IMR-90 (cell line): ENCODE measurements around the gene KLHL28. TPM values are rescaled to one million over a fixed set of nuclear protein-coding genes. Genes with fewer than 3 reads are reported as not detected.

Experiments used
- ATAC-seq: fragments of 200-7000 bp; cut with Tn5 transposase; 2 replicates; pipeline ENCODE4 v1.9.1; 2020; ENCODE audit warnings: low read depth, mild to moderate bottlenecking, moderate library complexity
- BruUV-seq: library from RNA; stranded (reverse); fragments of 400-500 nt; replicated peaks from 2 replicates; lab custom pipeline; 2021; lab: Mats Ljungman, UMichigan
- CTCF ChIA-PET: fragments of 300-600 bp; formaldehyde crosslinking; extraction: SDS; loops from one replicate; lab custom pipeline; 2021; ENCODE audit warnings: antibody characterized with exemption; lab: Yijun Ruan, JAX
- POLR2A ChIA-PET: fragments of 300-600 bp; sonication (Branson Sonifier 250); formaldehyde crosslinking; loops from one replicate; lab custom pipeline; 2022; ENCODE audit warnings: antibody characterized with exemption; ENCODE audit not compliant: unreplicated experiment; lab: Charles Lee
- DNase-seq: peaks from one replicate; pipeline ENCODE4 v3.0.0; 2013
- H2AFZ ChIP-seq: replicated peaks from 2 replicates; pipeline ENCODE3; 2013; ENCODE audit warnings: low read length, mild to moderate bottlenecking; ENCODE audit not compliant: poor library complexity
- H2AK5ac ChIP-seq: 2 replicates; pipeline ENCODE4 v1.6.1; 2013; ENCODE audit warnings: low read depth, low read length, inconsistent platforms
- H2AK9ac ChIP-seq: replicated peaks from 2 replicates; pipeline ENCODE3; 2013; ENCODE audit warnings: mild to moderate bottlenecking, low read depth, low read length, moderate library complexity; ENCODE audit not compliant: poor library complexity
- H2BK120ac ChIP-seq: 2 replicates; pipeline ENCODE4 v1.6.1; 2013; ENCODE audit warnings: low read depth, low read length, inconsistent platforms
- H2BK15ac ChIP-seq: 3 replicates; pipeline ENCODE4 v1.6.1; 2013; ENCODE audit warnings: low read depth, low read length, inconsistent platforms
- H2BK20ac ChIP-seq: 2 replicates; pipeline ENCODE4 v1.6.1; 2013; ENCODE audit warnings: low read depth, mild to moderate bottlenecking, inconsistent platforms, low read length, moderate library complexity
- H2BK5ac ChIP-seq: 2 replicates; pipeline ENCODE4 v1.6.1; 2013; ENCODE audit warnings: mild to moderate bottlenecking, low read depth, low read length, inconsistent platforms; ENCODE audit not compliant: poor library complexity, severe bottlenecking
- H3K14ac ChIP-seq: replicated peaks from 2 replicates; pipeline ENCODE4 v1.6.1; 2013; ENCODE audit warnings: low read depth, low read length, inconsistent platforms
- H3K18ac ChIP-seq: 2 replicates; pipeline ENCODE4 v1.6.1; 2013; ENCODE audit warnings: low read depth, low read length, control low read depth
- H3K23ac ChIP-seq: 2 replicates; pipeline ENCODE4 v1.6.1; 2013; ENCODE audit warnings: low read depth, low read length, inconsistent platforms
- H3K27ac ChIP-seq: 2 replicates; pipeline ENCODE4 v1.5.1; 2013; ENCODE audit warnings: mild to moderate bottlenecking, control low read depth, low read length; ENCODE audit not compliant: insufficient read depth
- H3K27me3 ChIP-seq: 2 replicates; pipeline ENCODE4 v1.6.1; 2013; ENCODE audit warnings: low read length; ENCODE audit not compliant: control insufficient read depth, insufficient read depth
- H3K36me3 ChIP-seq: 2 replicates; pipeline ENCODE4 v1.6.1; 2013; ENCODE audit warnings: low read length, mixed read lengths; ENCODE audit not compliant: control insufficient read depth, insufficient read depth
- H3K4ac ChIP-seq: 2 replicates; pipeline ENCODE4 v1.6.1; 2013; ENCODE audit warnings: low read depth, low read length, inconsistent platforms
- H3K4me1 ChIP-seq: 2 replicates; pipeline ENCODE4 v1.6.1; 2013; ENCODE audit warnings: low read length, mixed read lengths; ENCODE audit not compliant: control insufficient read depth, insufficient read depth
- H3K4me2 ChIP-seq: 2 replicates; pipeline ENCODE4 v1.6.1; 2013; ENCODE audit warnings: low read depth, mild to moderate bottlenecking, control low read depth, low read length, moderate library complexity
- H3K4me3 ChIP-seq: 2 replicates; pipeline ENCODE4 v1.5.1; 2013; ENCODE audit warnings: low read depth, mild to moderate bottlenecking, control low read depth, low read length, moderate library complexity; ENCODE audit not compliant: insufficient read depth
- H3K56ac ChIP-seq: 2 replicates; pipeline ENCODE4 v1.6.1; 2013; ENCODE audit warnings: low read length, inconsistent platforms; ENCODE audit not compliant: insufficient read depth; ENCODE audit errors: extremely low read depth
- H3K79me1 ChIP-seq, 2 experiments: 2 replicates each; pipeline ENCODE4 v1.6.1; 2013; ENCODE audit warnings: low read length in 2 of 2, inconsistent platforms in 1 of 2, low read depth in 1 of 2
- H3K9ac ChIP-seq: 2 replicates; pipeline ENCODE4 v1.6.1; 2013; ENCODE audit warnings: low read depth, low read length, control low read depth
- H3K9me1 ChIP-seq: 2 replicates; pipeline ENCODE4 v1.6.1; 2013; ENCODE audit warnings: low read length, inconsistent platforms; ENCODE audit not compliant: insufficient read depth
- H3K9me3 ChIP-seq: 2 replicates; pipeline ENCODE4 v1.6.1; 2013; ENCODE audit warnings: low read length; ENCODE audit not compliant: control insufficient read depth, insufficient read depth
- H4K20me1 ChIP-seq: 2 replicates; pipeline ENCODE4 v1.6.1; 2013; ENCODE audit warnings: low read length, inconsistent platforms; ENCODE audit not compliant: insufficient read depth
- H4K5ac ChIP-seq: 2 replicates; pipeline ENCODE4 v1.6.1; 2013; ENCODE audit warnings: mild to moderate bottlenecking, low read depth, low read length, control low read depth
- H4K8ac ChIP-seq, 2 experiments: 2 replicates each; pipeline ENCODE4 v1.6.1; 2013; ENCODE audit warnings: low read depth in 2 of 2, low read length in 2 of 2, control low read depth in 1 of 2, inconsistent platforms in 1 of 2
- H4K91ac ChIP-seq: 2 replicates; pipeline ENCODE4 v1.6.1; 2013; ENCODE audit warnings: low read depth, low read length, inconsistent platforms; ENCODE audit not compliant: insufficient read depth
- BHLHE40 ChIP-seq: fragments of 150-350 bp; IDR thresholded peaks from 2 replicates; pipeline ENCODE4 v1.6.1; 2016; ENCODE audit warnings: mild to moderate bottlenecking, low read depth, low read length
- CEBPB ChIP-seq: IDR thresholded peaks from 2 replicates; pipeline ENCODE4 v1.6.1; 2012; ENCODE audit warnings: low read depth, low read length, improper control_type of control experiment
- CHD1 ChIP-seq: IDR thresholded peaks from 2 replicates; pipeline ENCODE4 v1.6.1; 2012; ENCODE audit warnings: low read depth, low read length, improper control_type of control experiment
- FOS ChIP-seq: fragments of 150-350 bp; IDR thresholded peaks from 2 replicates; pipeline ENCODE4 v1.6.1; 2016; ENCODE audit warnings: low read depth, low read length
- MAFK ChIP-seq: IDR thresholded peaks from 2 replicates; pipeline ENCODE4 v1.6.1; 2012; ENCODE audit warnings: low read depth, low read length, improper control_type of control experiment
- MAZ ChIP-seq: IDR thresholded peaks from 2 replicates; pipeline ENCODE4 v1.6.1; 2012; ENCODE audit warnings: low read depth, mild to moderate bottlenecking, low read length, improper control_type of control experiment, moderate library complexity, borderline replicate concordance
- MXI1 ChIP-seq: IDR thresholded peaks from 2 replicates; pipeline ENCODE4 v1.6.1; 2012; ENCODE audit warnings: low read depth, mild to moderate bottlenecking, low read length, moderate library complexity, borderline replicate concordance
- POLR2A ChIP-seq: IDR thresholded peaks from 2 replicates; pipeline ENCODE4 v1.6.1; 2012; ENCODE audit warnings: mild to moderate bottlenecking, low read depth, low read length
- RAD21 ChIP-seq: IDR thresholded peaks from 2 replicates; pipeline ENCODE4 v1.6.1; 2012; ENCODE audit warnings: low read length, improper control_type of control experiment
- RCOR1 ChIP-seq: IDR thresholded peaks from 2 replicates; pipeline ENCODE4 v1.6.1; 2012; ENCODE audit warnings: mild to moderate bottlenecking, low read length, improper control_type of control experiment; ENCODE audit not compliant: insufficient replicate concordance
- RFX5 ChIP-seq: IDR thresholded peaks from 2 replicates; pipeline ENCODE4 v1.8.0; 2012; ENCODE audit warnings: low read depth, mild to moderate bottlenecking, low read length, moderate library complexity
- dilution Hi-C: fragments of 300-500 bp; cut with HindIII; formaldehyde crosslinking; loops from one replicate; pipeline ENCODE4 v1.14.3; 2018; ENCODE audit warnings: low sequenced_read_pairs; ENCODE audit not compliant: unreplicated experiment
- in situ Hi-C: fragments of 300-500 bp; cut with MboI; formaldehyde crosslinking; loops from 3 replicates; pipeline ENCODE4 v1.14.3; 2019; ENCODE audit warnings: low sequenced_read_pairs, inconsistent platforms, mixed read lengths
- intact Hi-C: fragments of 100-400 bp; cut with micrococcal nuclease; formaldehyde crosslinking; loops from 2 replicates; pipeline ENCODE4 v1.10.0; 2022
- polyA plus RNA-seq, 3 experiments: library from polyadenylated mRNA; depleted of rRNA; stranded (reverse); fragments of >200 nt; gene quantifications; 2 replicates each; pipeline ENCODE4 v1.2.3, GENCODE V29; 2012; ENCODE audit warnings: low replicate concordance in 1 of 3
- total RNA-seq: library from RNA; depleted of rRNA; stranded (reverse); fragments of >200 nt; gene quantifications from 2 replicates; pipeline ENCODE4 v1.2.3, GENCODE V29; 2012
- TF ChIP-seq, protein P1 (sequence below): fragments of 150-350 bp; IDR thresholded peaks from 2 replicates; pipeline ENCODE4 v1.6.1; 2017; ENCODE audit warnings: mild to moderate bottlenecking, antibody characterized with exemption, low read length, low read depth
- TF ChIP-seq, protein P2 (sequence below): conservative IDR thresholded peaks from 2 replicates; pipeline ENCODE4 v1.5.1; 2012; ENCODE audit warnings: mild to moderate bottlenecking, low read depth, low read length, improper control_type of control experiment

KLHL28 gene
- total and polyA plus RNA-seq, 2 of the 4 experiments (the other 2 are of a cell fraction) = 2.9 to 7.7 TPM

DNA sequence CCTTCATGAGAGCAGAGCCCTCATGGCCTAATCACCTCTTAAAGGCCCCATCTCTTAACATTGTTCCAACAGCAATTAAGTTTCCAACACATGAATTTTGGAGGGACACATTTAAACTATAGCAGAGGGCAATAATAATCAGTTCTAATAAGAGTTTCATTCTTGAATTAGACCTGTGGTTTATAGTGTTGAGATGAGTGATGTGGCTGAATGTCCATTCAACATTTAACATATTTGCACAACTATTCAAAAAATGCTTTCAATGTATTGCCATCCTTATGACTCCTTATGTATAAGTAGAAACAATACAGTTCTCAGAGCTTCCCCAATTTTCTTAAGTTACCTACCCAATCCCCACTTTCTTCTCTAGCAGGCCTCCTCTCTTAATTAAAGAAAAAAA is 21.5 kb downstream of the KLHL28 start:
- H3K79me1 ChIP-seq = peaks cover 14 to 16% of the 10 kb centered on the region in 2 experiments; a peak in 3 of 4 replicates

More for the DNA sequence above, 21.5 kb downstream of the KLHL28 start:
- Histone ChIP-seq H2AK9ac (no peak overlapping the region), H3K4me3 (no peak overlapping the region), H3K23ac (no peak overlapping the region), H4K91ac (no peak overlapping the region), H3K18ac (no peak overlapping the region), H3K9me3 (no peaks in the 10 kb centered on the region; the same call in 1 of the 2 replicates), H2AFZ (no peak overlapping the region), H3K27ac (no peak overlapping the region), H3K14ac (no peak overlapping the region), H2BK20ac (no peak overlapping the region), H2BK120ac (no peak overlapping the region), H3K56ac (no peak overlapping the region), H3K27me3 (no peaks in the 10 kb centered on the region), H4K20me1 (no peaks in the 10 kb centered on the region), H3K36me3 (peaks cover 16% of the 10 kb centered on the region), H2BK5ac (no peak overlapping the region), H4K8ac (no peak overlapping the region), H3K4me1 (no peaks in the 10 kb centered on the region), H2BK15ac (no peak overlapping the region), H3K4me2 (no peak overlapping the region), H3K9ac (no peak overlapping the region), H4K5ac (no peak overlapping the region), H3K4ac (no peak overlapping the region), H3K9me1 (no peaks in the 10 kb centered on the region), H2AK5ac (no peak overlapping the region)
- ATAC-seq = no peak
- intact Hi-C loops (no loop called here), in situ Hi-C loops (no loop called here), dilution Hi-C loops (no loop called here)
- ChIA-PET POLR2A (no interaction called here), CTCF (no interaction called here)
- TF ChIP-seq CEBPB (no peak), BHLHE40 (no peak), FOS (no peak), RAD21 (no peak), POLR2A (no peak), MAFK (no peak), RFX5 (no peak), CHD1 (no peak), MAZ (no peak), RCOR1 (no peak), MXI1 (no peak)
- TF ChIP-seq, protein P1, sequence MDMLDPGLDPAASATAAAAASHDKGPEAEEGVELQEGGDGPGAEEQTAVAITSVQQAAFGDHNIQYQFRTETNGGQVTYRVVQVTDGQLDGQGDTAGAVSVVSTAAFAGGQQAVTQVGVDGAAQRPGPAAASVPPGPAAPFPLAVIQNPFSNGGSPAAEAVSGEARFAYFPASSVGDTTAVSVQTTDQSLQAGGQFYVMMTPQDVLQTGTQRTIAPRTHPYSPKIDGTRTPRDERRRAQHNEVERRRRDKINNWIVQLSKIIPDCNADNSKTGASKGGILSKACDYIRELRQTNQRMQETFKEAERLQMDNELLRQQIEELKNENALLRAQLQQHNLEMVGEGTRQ = no peak
- TF ChIP-seq, protein P2, sequence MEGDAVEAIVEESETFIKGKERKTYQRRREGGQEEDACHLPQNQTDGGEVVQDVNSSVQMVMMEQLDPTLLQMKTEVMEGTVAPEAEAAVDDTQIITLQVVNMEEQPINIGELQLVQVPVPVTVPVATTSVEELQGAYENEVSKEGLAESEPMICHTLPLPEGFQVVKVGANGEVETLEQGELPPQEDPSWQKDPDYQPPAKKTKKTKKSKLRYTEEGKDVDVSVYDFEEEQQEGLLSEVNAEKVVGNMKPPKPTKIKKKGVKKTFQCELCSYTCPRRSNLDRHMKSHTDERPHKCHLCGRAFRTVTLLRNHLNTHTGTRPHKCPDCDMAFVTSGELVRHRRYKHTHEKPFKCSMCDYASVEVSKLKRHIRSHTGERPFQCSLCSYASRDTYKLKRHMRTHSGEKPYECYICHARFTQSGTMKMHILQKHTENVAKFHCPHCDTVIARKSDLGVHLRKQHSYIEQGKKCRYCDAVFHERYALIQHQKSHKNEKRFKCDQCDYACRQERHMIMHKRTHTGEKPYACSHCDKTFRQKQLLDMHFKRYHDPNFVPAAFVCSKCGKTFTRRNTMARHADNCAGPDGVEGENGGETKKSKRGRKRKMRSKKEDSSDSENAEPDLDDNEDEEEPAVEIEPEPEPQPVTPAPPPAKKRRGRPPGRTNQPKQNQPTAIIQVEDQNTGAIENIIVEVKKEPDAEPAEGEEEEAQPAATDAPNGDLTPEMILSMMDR = no peak
- no peak for DNase-seq
- no TSS peak for BruUV-seq
